Transverse colon (tissue), 4 donors: ENCODE results near the gene MAGI2. TPM values are rescaled to one million over a fixed set of nuclear protein-coding genes. Genes with fewer than 3 reads are reported as not detected.

Experiments
- DNase-seq: peaks from one replicate; pipeline ENCODE4 v3.0.0-alpha.2; 2019
- H3K27ac ChIP-seq, 4 donors: fragments of 200-600 bp; sonication (generic); 2 replicates each; pipeline ENCODE4 v1.5.1; 2016 to 2018; ENCODE audit warnings: inconsistent platforms in 4 of 4
- H3K27me3 ChIP-seq: fragments of 200-600 bp; sonication (generic); 2 replicates; pipeline ENCODE4 v1.5.1; 2017; ENCODE audit warnings: inconsistent platforms
- H3K36me3 ChIP-seq, 4 donors: fragments of 200-600 bp; sonication (generic); 2 replicates each; pipeline ENCODE4 v1.5.1; 2017 to 2019; ENCODE audit warnings: inconsistent platforms in 4 of 4
- H3K4me1 ChIP-seq, 4 donors: fragments of 200-600 bp; sonication (generic); 2 replicates each; pipeline ENCODE4 v1.5.1; 2017 to 2020; ENCODE audit warnings: inconsistent platforms in 4 of 4
- H3K4me3 ChIP-seq, 4 donors: fragments of 200-600 bp; sonication (generic); 1 replicate in 1 of 4; 2 replicates in 3 of 4; pipeline versions ENCODE4 v1.5.1 to v1.6.1; 2017 to 2019; ENCODE audit warnings: inconsistent platforms in 4 of 4
- H3K9me3 ChIP-seq, 2 donors: fragments of 200-600 bp; sonication (generic); 2 replicates each; pipeline ENCODE4 v1.5.1; 2017 to 2019; ENCODE audit warnings: inconsistent platforms in 2 of 2
- CTCF ChIP-seq, 5 experiments: fragments of 200-600 bp in 3 of 5; fragments of 450-650 bp in 2 of 5; sonication (generic) in 3 of 5; IDR thresholded peaks; 1 replicate in 2 of 5; 2 replicates in 3 of 5; pipeline ENCODE4 v1.5.1; 2016 to 2017; ENCODE audit warnings: antibody characterized with exemption in 5 of 5, inconsistent platforms in 3 of 5, mild to moderate bottlenecking in 2 of 5, moderate library complexity in 1 of 5
- EP300 ChIP-seq: sonication (generic); formaldehyde crosslinking; IDR thresholded peaks from one replicate; pipeline ENCODE4 v1.6.1; 2017; ENCODE audit warnings: antibody characterized with exemption, low read depth
- POLR2A ChIP-seq: fragments of 450-650 bp; IDR thresholded peaks from one replicate; pipeline ENCODE4 v1.6.1; 2016; ENCODE audit warnings: antibody characterized with exemption, mild to moderate bottlenecking, moderate library complexity
- POLR2AphosphoS5 ChIP-seq, 3 donors: sonication (generic); formaldehyde crosslinking; IDR thresholded peaks; one replicate each; pipeline ENCODE4 v1.6.1; 2016; ENCODE audit warnings: antibody characterized with exemption in 3 of 3
- WGBS, 2 donors: methylation state at CpG; one replicate each; pipeline ENCODE4 v1.1.5; 2018; ENCODE audit warnings: low coverage in 1 of 2; 5-methylcytosine and 5-hydroxymethylcytosine counted together
- in situ Hi-C, 4 donors: fragments of 200-750 bp; cut with MboI; loops; one replicate each; pipeline versions ENCODE4 v1.15.0 to v1.15.1; 2017; ENCODE audit warnings: low sequenced_read_pairs in 3 of 4, low pct_ligation_motif_present in 1 of 4, low pct_unique_long_range_greater_than_20kb in 1 of 4
- intact Hi-C: fragments of 100-400 bp; cut with DNase I; formaldehyde crosslinking; loops from one replicate; pipeline ENCODE4 v1.15.1; 2023; ENCODE audit warnings: low total_unique reads
- total RNA-seq, 4 donors: library from RNA; depleted of rRNA; stranded (reverse); fragments of >200 nt; gene quantifications; one replicate each; pipeline ENCODE4 v1.1.0, GENCODE V29; 2016

MAGI2 gene
- total RNA-seq, 4 donors from 2014 or later, result 1.6 to 9.7 (median 4.1) TPM

GRCh38 chr7:78073609-78074382 is 1379.7 kb downstream of the MAGI2 start:
- TF ChIP-seq EP300, result no peak
- no peak for TF ChIP-seq CTCF (IDR thresholded peaks at IDR 0.05)
- no peak for TF ChIP-seq POLR2A
- no peak for TF ChIP-seq POLR2AphosphoS5 (IDR thresholded peaks at IDR 0.05)
- 64 to 96% methylated on average over 3 to 9 of the region's 9 CpGs for WGBS, 2 donors

GRCh38 chr7:78072201-78072590 is 1381.3 kb downstream of the MAGI2 start:
- H3K9me3 ChIP-seq, result no peaks in the 10 kb centered on the region
- TF ChIP-seq POLR2A (no peak), POLR2AphosphoS5 (IDR thresholded peaks at IDR 0.05) (no peak), CTCF (IDR thresholded peaks at IDR 0.05) (no peak), EP300 (no peak)

More at GRCh38 chr7:78073609-78074382, 1379.7 kb downstream of the MAGI2 start:
- in situ Hi-C loops (no loop called here), intact Hi-C loops (no loop called here)
- Histone ChIP-seq H3K27ac (no peak overlapping the region), H3K4me1 (no peaks in the 10 kb centered on the region), H3K36me3 (no peaks in the 10 kb centered on the region), H3K4me3 (no peak overlapping the region), H3K9me3 (no peaks in the 10 kb centered on the region), H3K27me3 (no peaks in the 10 kb centered on the region)
- DNase-seq, result no peak

GRCh38 chr7:78071491-78072200 is 1381.8 kb downstream of the MAGI2 start:
- in situ Hi-C loops (no loop called here), intact Hi-C loops (no loop called here)
- Histone ChIP-seq H3K27me3 (no peaks in the 10 kb centered on the region), H3K4me1 (no peaks in the 10 kb centered on the region), H3K27ac (no peak overlapping the region), H3K9me3 (no peaks in the 10 kb centered on the region), H3K36me3 (no peaks in the 10 kb centered on the region), H3K4me3 (no peak overlapping the region)
- TF ChIP-seq POLR2AphosphoS5 (IDR thresholded peaks at IDR 0.05) (no peak), POLR2A (no peak), EP300 (no peak), CTCF (IDR thresholded peaks at IDR 0.05) (no peak)
- no peak for DNase-seq
- WGBS, 2 donors, result 82 to 87% methylated on average over 8 to 13 of the region's 13 CpGs

More at GRCh38 chr7:78072201-78072590, 1381.3 kb downstream of the MAGI2 start:
- Histone ChIP-seq H3K27ac (no peak overlapping the region), H3K36me3 (no peaks in the 10 kb centered on the region), H3K4me3 (no peak overlapping the region), H3K27me3 (no peaks in the 10 kb centered on the region), H3K4me1 (no peaks in the 10 kb centered on the region)
- in situ Hi-C loops, result no loop called here
- no peak for DNase-seq
- intact Hi-C loops, result no loop called here

- TF ChIP-seq CTCF (IDR thresholded peaks at IDR 0.05), result no peak
- no peak for TF ChIP-seq EP300
- TF ChIP-seq POLR2AphosphoS5 (IDR thresholded peaks at IDR 0.05), result no peak
- no peak for TF ChIP-seq POLR2A
- Histone ChIP-seq H3K4me3 (no peak overlapping the region), H3K27ac (no peak overlapping the region), H3K4me1 (no peaks in the 10 kb centered on the region), H3K36me3 (no peaks in the 10 kb centered on the region), H3K27me3 (no peaks in the 10 kb centered on the region), H3K9me3 (no peaks in the 10 kb centered on the region)
- intact Hi-C loops (no loop called here), in situ Hi-C loops (no loop called here)
- DNase-seq, result no peak
- WGBS, 2 donors, result 80 to 85% methylated on average over 4 of the region's 4 CpGs
These were observed 1386.9 kb downstream of the MAGI2 start for GRCh38 chr7:78066599-78066998.
